Tibial nerve (tissue), 4 donors: ENCODE measurements around the gene TMEM123. TPM values are rescaled to one million over a fixed set of nuclear protein-coding genes. Genes with fewer than 3 reads are reported as not detected.

Source experiments
- DNase-seq, 2 donors: peaks; one replicate each; pipeline ENCODE4 v3.0.0-alpha.2; 2019; ENCODE audit warnings: low spot score in 2 of 2
- H3K27ac ChIP-seq, 4 donors: fragments of 200-600 bp; sonication (generic) in 3 of 4; one replicate each; pipeline ENCODE4 v1.5.1; 2017 to 2019; ENCODE audit warnings: mild to moderate bottlenecking in 1 of 4
- H3K27me3 ChIP-seq, 2 donors: fragments of 200-600 bp; sonication (generic) in 1 of 2; one replicate each; pipeline versions ENCODE4 v1.5.1 to v1.6.0; 2017 to 2019
- H3K36me3 ChIP-seq, 3 donors: fragments of 200-600 bp; sonication (generic); one replicate each; pipeline ENCODE4 v1.5.1; 2018 to 2019
- H3K4me1 ChIP-seq, 4 donors: fragments of 200-600 bp; sonication (generic) in 3 of 4; one replicate each; pipeline ENCODE4 v1.5.1; 2017 to 2019
- H3K4me3 ChIP-seq, 4 donors: fragments of 200-600 bp; sonication (generic) in 3 of 4; one replicate each; pipeline ENCODE4 v1.5.1; 2017 to 2019; ENCODE audit warnings: mild to moderate bottlenecking in 1 of 4, moderate library complexity in 1 of 4
- H3K9me3 ChIP-seq, 4 donors: fragments of 200-600 bp; sonication (generic) in 3 of 4; one replicate each; pipeline ENCODE4 v1.5.1; 2017 to 2019
- CTCF ChIP-seq, 5 experiments: fragments of 200-600 bp in 3 of 5; fragments of 450-650 bp in 2 of 5; sonication (generic) in 3 of 5; IDR thresholded peaks; one replicate each; pipeline ENCODE4 v1.5.1; 2016 to 2019; ENCODE audit warnings: antibody characterized with exemption in 5 of 5, mild to moderate bottlenecking in 3 of 5, moderate library complexity in 2 of 5
- EP300 ChIP-seq, 2 donors: sonication (generic); formaldehyde crosslinking; IDR thresholded peaks; one replicate each; pipeline ENCODE4 v1.6.1; 2017; ENCODE audit warnings: antibody characterized with exemption in 2 of 2, mild to moderate bottlenecking in 1 of 2
- POLR2A ChIP-seq, 2 donors: fragments of 450-650 bp; IDR thresholded peaks; one replicate each; pipeline ENCODE4 v1.6.1; 2017; ENCODE audit warnings: antibody characterized with exemption in 2 of 2, mild to moderate bottlenecking in 2 of 2, moderate library complexity in 2 of 2
- WGBS, 2 donors: methylation state at CpG; one replicate each; pipeline ENCODE4 v1.1.5; 2018; 5-methylcytosine and 5-hydroxymethylcytosine counted together
- total RNA-seq, 4 donors: library from RNA; depleted of rRNA; stranded (reverse); fragments of >200 nt; gene quantifications; one replicate each; pipeline ENCODE4 v1.1.0, GENCODE V29; 2016

The TMEM123 gene
- total RNA-seq, 4 donors from 2014 or later, result 145 to 196 (median 181) TPM

GRCh38 chr11:102391549-102392237 is 60.9 kb downstream of the TMEM123 start:
- Histone ChIP-seq H3K4me3 (no peak overlapping the region), H3K27me3 (no peaks in the 10 kb centered on the region), H3K36me3 (peaks cover 0 to 88% (median 0%) of the 10 kb centered on the region in 3 donors), H3K27ac (peak overlapping the region in 1 of 4 donors; percentile 18), H3K4me1 (peaks cover 0 to 12% (median 1%) of the 10 kb centered on the region in 4 donors), H3K9me3 (no peaks in the 10 kb centered on the region)
- no peak for TF ChIP-seq POLR2A (IDR thresholded peaks at IDR 0.05)
- TF ChIP-seq CTCF (IDR thresholded peaks at IDR 0.05), result no peak
- TF ChIP-seq EP300 (IDR thresholded peaks at IDR 0.05), result no peak
- no peak for DNase-seq
- WGBS, 2 donors, result 89 to 97% methylated on average over 4 of the region's 4 CpGs

- TF ChIP-seq CTCF (IDR thresholded peaks at IDR 0.05) (peak; percentile 71 to 88 (median 78)), POLR2A (IDR thresholded peaks at IDR 0.05) (no peak)
- Histone ChIP-seq H3K9me3 (no peaks in the 10 kb centered on the region), H3K36me3 (peaks cover 0 to 90% (median 0%) of the 10 kb centered on the region in 3 donors), H3K27ac (peak overlapping the region in 2 of 4 donors; percentile 18 to 27), H3K4me1 (peaks cover 0 to 12% (median 1%) of the 10 kb centered on the region in 4 donors), H3K4me3 (no peak overlapping the region), H3K27me3 (no peaks in the 10 kb centered on the region)
- peak; percentile 35 to 59 for DNase-seq
- WGBS, 2 donors, result 58 to 67% methylated on average over 12 of the region's 12 CpGs
These were observed 61.7 kb downstream of the TMEM123 start for GRCh38 chr11:102390667-102391465.

- no peak for DNase-seq
- Histone ChIP-seq H3K4me1 (peaks cover 0 to 22% (median 3%) of the 10 kb centered on the region in 4 donors), H3K4me3 (no peak overlapping the region), H3K27me3 (no peaks in the 10 kb centered on the region), H3K36me3 (peaks cover 0 to 90% (median 0%) of the 10 kb centered on the region in 3 donors), H3K9me3 (no peaks in the 10 kb centered on the region), H3K27ac (no peak overlapping the region)
- TF ChIP-seq POLR2A (IDR thresholded peaks at IDR 0.05) (no peak), CTCF (IDR thresholded peaks at IDR 0.05) (no peak), EP300 (IDR thresholded peaks at IDR 0.05) (no peak)
- WGBS, 2 donors, result 96% methylated on average over 4 of the region's 4 CpGs
These were observed 63.3 kb downstream of the TMEM123 start for GRCh38 chr11:102389253-102389652.

- 81 to 83% methylated on average over 8 of the region's 8 CpGs for WGBS, 2 donors
- Histone ChIP-seq H3K4me1 (peaks cover 0 to 32% (median 3%) of the 10 kb centered on the region in 4 donors), H3K36me3 (peaks cover 0 to 71% (median 0%) of the 10 kb centered on the region in 3 donors), H3K4me3 (no peak overlapping the region), H3K27ac (peak overlapping the region in 1 of 4 donors; percentile 34), H3K9me3 (no peaks in the 10 kb centered on the region), H3K27me3 (no peaks in the 10 kb centered on the region)
- DNase-seq, result no peak
- TF ChIP-seq EP300 (IDR thresholded peaks at IDR 0.05), result no peak
- no peak for TF ChIP-seq CTCF (IDR thresholded peaks at IDR 0.05)
These were observed 65.4 kb downstream of the TMEM123 start for GRCh38 chr11:102387043-102387781.
